ENCODE data around the gene CATSPER1. TPM values are rescaled to one million over a fixed set of nuclear protein-coding genes. Genes with fewer than 3 reads are reported as not detected.

CATSPER1 gene
- total RNA-seq, 1 donor, result not detected

DNA sequence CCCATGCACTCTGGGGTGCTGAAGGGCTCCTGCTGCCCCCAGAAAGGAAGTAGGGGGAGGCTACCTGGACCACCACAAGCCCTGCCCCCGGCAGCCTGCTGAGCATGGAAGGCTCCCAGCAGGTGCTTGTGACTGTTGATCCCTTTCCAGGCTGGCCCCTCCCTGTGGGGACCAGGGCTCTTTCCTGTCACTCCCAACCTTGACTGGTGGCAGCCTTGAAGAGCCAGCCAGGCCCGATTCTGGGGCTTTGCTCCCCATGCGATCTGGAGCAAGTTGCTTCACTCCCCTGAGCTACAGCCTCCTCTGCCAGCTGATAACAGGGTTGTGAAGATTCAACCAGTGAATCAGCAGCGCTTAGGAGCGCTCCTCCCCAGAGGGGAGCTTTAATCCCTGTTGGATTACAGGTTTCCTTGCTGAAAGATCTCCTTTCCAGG, 19.1 kb downstream of the CATSPER1 start:
- Histone ChIP-seq H2AFZ (ENCODE audit: low read length) (no peak overlapping the region), H3K79me2 (ENCODE audit: insufficient read depth, low read length) (peaks cover 18% of the 10 kb centered on the region), H3K4me3 (ENCODE audit: insufficient read depth, low read length) (no peak overlapping the region), H3K9me3 (ENCODE audit: low read depth, low read length) (no peaks in the 10 kb centered on the region), H3K4me1 (ENCODE audit: insufficient read depth, low read length) (peaks cover 12% of the 10 kb centered on the region), H4K20me1 (ENCODE audit: insufficient read depth, low read length) (no peaks in the 10 kb centered on the region), H3K4me2 (ENCODE audit: insufficient read depth, low read length) (no peak overlapping the region), H3K36me3 (ENCODE audit: insufficient read depth, low read length) (peaks cover 13% of the 10 kb centered on the region), H3K27me3 (ENCODE audit: insufficient read depth, low read length) (no peaks in the 10 kb centered on the region), H3K27ac (ENCODE audit: low read depth, low read length) (no peak overlapping the region)
- TF ChIP-seq, protein P1, sequence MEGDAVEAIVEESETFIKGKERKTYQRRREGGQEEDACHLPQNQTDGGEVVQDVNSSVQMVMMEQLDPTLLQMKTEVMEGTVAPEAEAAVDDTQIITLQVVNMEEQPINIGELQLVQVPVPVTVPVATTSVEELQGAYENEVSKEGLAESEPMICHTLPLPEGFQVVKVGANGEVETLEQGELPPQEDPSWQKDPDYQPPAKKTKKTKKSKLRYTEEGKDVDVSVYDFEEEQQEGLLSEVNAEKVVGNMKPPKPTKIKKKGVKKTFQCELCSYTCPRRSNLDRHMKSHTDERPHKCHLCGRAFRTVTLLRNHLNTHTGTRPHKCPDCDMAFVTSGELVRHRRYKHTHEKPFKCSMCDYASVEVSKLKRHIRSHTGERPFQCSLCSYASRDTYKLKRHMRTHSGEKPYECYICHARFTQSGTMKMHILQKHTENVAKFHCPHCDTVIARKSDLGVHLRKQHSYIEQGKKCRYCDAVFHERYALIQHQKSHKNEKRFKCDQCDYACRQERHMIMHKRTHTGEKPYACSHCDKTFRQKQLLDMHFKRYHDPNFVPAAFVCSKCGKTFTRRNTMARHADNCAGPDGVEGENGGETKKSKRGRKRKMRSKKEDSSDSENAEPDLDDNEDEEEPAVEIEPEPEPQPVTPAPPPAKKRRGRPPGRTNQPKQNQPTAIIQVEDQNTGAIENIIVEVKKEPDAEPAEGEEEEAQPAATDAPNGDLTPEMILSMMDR (IDR thresholded peaks at IDR 0.05; ENCODE audit: extremely low read depth, low read depth, low read length), result no peak
- DNase-seq (ENCODE audit: insufficient read length, low spot score, missing footprints), result peak; percentile 66

DNA sequence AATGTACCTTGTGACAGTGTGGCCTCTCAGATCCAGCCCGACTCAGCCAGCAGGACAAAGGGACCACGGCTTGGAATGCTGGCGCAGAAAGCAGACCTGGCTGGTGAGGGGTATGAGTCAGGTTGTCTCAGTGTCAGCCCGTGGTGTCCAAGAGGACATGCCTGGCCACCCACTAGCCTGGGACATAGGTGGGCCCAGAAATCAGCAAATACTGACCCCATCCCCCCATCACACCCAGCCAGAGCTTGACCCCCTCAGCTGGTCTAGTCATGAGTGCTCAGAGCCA, 19.4 kb downstream of the CATSPER1 start:
- no peak overlapping the region for H2AFZ ChIP-seq (ENCODE audit: low read length)
- H3K27ac ChIP-seq (ENCODE audit: low read depth, low read length), result no peak overlapping the region
- no peaks in the 10 kb centered on the region for H3K27me3 ChIP-seq (ENCODE audit: insufficient read depth, low read length)
- peaks cover 13% of the 10 kb centered on the region for H3K36me3 ChIP-seq (ENCODE audit: insufficient read depth, low read length)
- TF ChIP-seq, protein P1 (IDR thresholded peaks at IDR 0.05; ENCODE audit: extremely low read depth, low read depth, low read length), result no peak
- H4K20me1 ChIP-seq (ENCODE audit: insufficient read depth, low read length), result no peaks in the 10 kb centered on the region
- peaks cover 12% of the 10 kb centered on the region for H3K4me1 ChIP-seq (ENCODE audit: insufficient read depth, low read length)
- H3K4me3 ChIP-seq (ENCODE audit: insufficient read depth, low read length), result no peak overlapping the region
- no peaks in the 10 kb centered on the region for H3K9me3 ChIP-seq (ENCODE audit: low read depth, low read length)
- H3K4me2 ChIP-seq (ENCODE audit: insufficient read depth, low read length), result no peak overlapping the region
- no peak for DNase-seq (ENCODE audit: insufficient read length, low spot score, missing footprints)
- H3K79me2 ChIP-seq (ENCODE audit: insufficient read depth, low read length), result peaks cover 19% of the 10 kb centered on the region

DNA sequence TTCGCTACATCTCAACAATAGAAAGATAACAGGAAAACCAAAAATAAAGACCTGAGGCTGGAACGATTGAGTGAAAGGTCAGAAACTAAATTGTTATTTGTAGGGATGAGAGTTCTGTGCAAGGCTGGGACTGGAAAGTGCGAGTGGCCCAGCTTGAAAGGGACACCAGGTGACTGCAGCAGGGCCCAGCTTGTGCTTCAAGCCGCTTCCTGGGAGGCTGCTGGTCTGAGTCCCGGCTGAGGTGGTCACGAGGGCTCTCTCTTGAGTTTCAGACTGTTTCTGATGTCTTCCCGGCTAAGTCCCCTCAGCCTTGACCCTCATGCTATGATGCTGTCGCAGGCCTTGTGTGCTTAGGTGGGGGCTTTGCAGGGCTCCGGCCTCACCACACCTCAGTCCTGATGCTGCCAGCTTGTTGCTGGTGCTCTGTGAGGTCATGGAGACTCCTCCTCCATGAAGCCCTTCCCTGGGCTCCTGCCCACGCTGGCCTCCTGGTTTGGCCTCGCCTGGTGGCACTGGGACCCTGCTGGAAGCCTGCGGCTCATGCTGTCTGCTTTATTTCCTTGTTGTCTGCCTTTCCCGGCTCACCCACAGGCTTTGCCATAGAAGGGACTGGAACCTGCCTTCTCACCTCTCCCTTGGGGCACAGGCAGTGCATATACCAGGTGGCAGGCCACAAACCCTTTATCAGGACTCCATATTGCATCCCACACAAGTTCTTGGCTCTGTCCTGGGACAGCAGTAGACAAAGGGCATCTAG, 20.0 kb downstream of the CATSPER1 start:
- no peak overlapping the region for H2AFZ ChIP-seq (ENCODE audit: low read length)
- H3K27me3 ChIP-seq (ENCODE audit: insufficient read depth, low read length), result no peaks in the 10 kb centered on the region
- no peaks in the 10 kb centered on the region for H4K20me1 ChIP-seq (ENCODE audit: insufficient read depth, low read length)
- TF ChIP-seq, protein P1 (IDR thresholded peaks at IDR 0.05; ENCODE audit: extremely low read depth, low read depth, low read length), result no peak
- peak; percentile 83 for DNase-seq (ENCODE audit: insufficient read length, low spot score, missing footprints)
- peaks cover 24% of the 10 kb centered on the region for H3K79me2 ChIP-seq (ENCODE audit: insufficient read depth, low read length)
- no peak overlapping the region for H3K4me2 ChIP-seq (ENCODE audit: insufficient read depth, low read length)
- peaks cover 13% of the 10 kb centered on the region for H3K36me3 ChIP-seq (ENCODE audit: insufficient read depth, low read length)
- H3K4me1 ChIP-seq (ENCODE audit: insufficient read depth, low read length), result peaks cover 8% of the 10 kb centered on the region
- no peak overlapping the region for H3K4me3 ChIP-seq (ENCODE audit: insufficient read depth, low read length)
- no peak overlapping the region for H3K27ac ChIP-seq (ENCODE audit: low read depth, low read length)
- H3K9me3 ChIP-seq (ENCODE audit: low read depth, low read length), result no peaks in the 10 kb centered on the region

DNA sequence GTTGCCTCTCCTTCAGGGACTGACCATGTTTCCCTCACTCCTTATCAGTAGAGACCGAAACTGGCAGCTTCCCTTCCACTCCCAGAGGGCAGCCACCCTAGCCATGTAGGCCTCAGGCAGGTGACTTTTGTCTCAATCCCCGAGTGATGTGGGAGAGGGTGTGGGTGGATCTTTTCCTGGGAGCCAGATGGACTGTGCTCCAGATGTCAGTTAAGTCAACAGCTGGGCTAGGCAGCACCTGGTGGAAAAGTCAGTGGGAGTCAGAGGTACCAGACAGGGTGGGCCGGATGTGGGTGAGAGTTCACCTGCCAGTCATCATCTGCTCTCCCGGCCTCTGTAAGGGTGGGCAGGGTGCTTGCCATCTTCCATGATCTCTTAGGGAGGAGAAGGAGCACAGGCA, 22.1 kb downstream of the CATSPER1 start:
- Histone ChIP-seq H2AFZ (ENCODE audit: low read length) (no peak overlapping the region), H3K36me3 (ENCODE audit: insufficient read depth, low read length) (peaks cover 26% of the 10 kb centered on the region), H3K4me2 (ENCODE audit: insufficient read depth, low read length) (no peak overlapping the region), H4K20me1 (ENCODE audit: insufficient read depth, low read length) (peaks cover 7% of the 10 kb centered on the region), H3K79me2 (ENCODE audit: insufficient read depth, low read length) (peaks cover 42% of the 10 kb centered on the region), H3K4me1 (ENCODE audit: insufficient read depth, low read length) (peaks cover 7% of the 10 kb centered on the region), H3K27me3 (ENCODE audit: insufficient read depth, low read length) (no peaks in the 10 kb centered on the region), H3K27ac (ENCODE audit: low read depth, low read length) (no peak overlapping the region), H3K4me3 (ENCODE audit: insufficient read depth, low read length) (no peak overlapping the region), H3K9me3 (ENCODE audit: low read depth, low read length) (no peaks in the 10 kb centered on the region)
- TF ChIP-seq, protein P1 (IDR thresholded peaks at IDR 0.05; ENCODE audit: extremely low read depth, low read depth, low read length), result no peak
- peak; percentile 30 for DNase-seq (ENCODE audit: insufficient read length, low spot score, missing footprints)
